A549 (cell line): ENCODE results near the gene CCR9.

Experiments used
- CHD2 ChIP-seq: fragments of 150-350 bp; IDR thresholded peaks from 2 replicates; pipeline ENCODE4 v1.6.1; 2014; ENCODE audit warnings: low read length; ENCODE audit not compliant: partially characterized antibody
- CTCF ChIP-seq: fragments of >200 bp; sonication (Bioruptor Twin); formaldehyde crosslinking; IDR thresholded peaks from 3 replicates; pipeline ENCODE4 v1.5.1; 2016
- EP300 ChIP-seq, 2 experiments: fragments of >200 bp; sonication (Bioruptor Twin); formaldehyde crosslinking; IDR thresholded peaks; 2 replicates in 1 of 2; 3 replicates in 1 of 2; pipeline ENCODE4 v1.6.1; 2016 to 2017
- JUN ChIP-seq, 2 experiments: fragments of >200 bp; sonication (Bioruptor Twin); formaldehyde crosslinking; IDR thresholded peaks; 2 replicates in 1 of 2; 3 replicates in 1 of 2; pipeline ENCODE4 v1.6.1; 2016 to 2017
- KDM5A ChIP-seq: fragments of 200-600 bp; sonication (generic); IDR thresholded peaks from 2 replicates; pipeline ENCODE4 v1.6.1; 2016; ENCODE audit warnings: antibody characterized with exemption, mild to moderate bottlenecking
- NPAS2 ChIP-seq: fragments of 250-450 bp; sonication (Bioruptor Pico); IDR thresholded peaks from 2 replicates; pipeline ENCODE4 v1.8.0; 2022; ENCODE audit warnings: mild to moderate bottlenecking, moderate library complexity, borderline replicate concordance
- POLR2A ChIP-seq: IDR thresholded peaks from 2 replicates; pipeline ENCODE4 v1.6.1; 2012; ENCODE audit warnings: mild to moderate bottlenecking, low read length
- POLR2AphosphoS2 ChIP-seq: conservative IDR thresholded peaks from 2 replicates; pipeline ENCODE4 v1.6.1; 2012; ENCODE audit warnings: low read length, improper control_type of control experiment, inconsistent platforms
- RFX5 ChIP-seq: fragments of 450-650 bp; IDR thresholded peaks from 2 replicates; pipeline ENCODE4 v1.7.1; 2014; ENCODE audit warnings: antibody characterized with exemption, mild to moderate bottlenecking, moderate library complexity
- TP53 ChIP-seq: fragments of 250-450 bp; sonication (Bioruptor Pico); IDR thresholded peaks from 2 replicates; pipeline ENCODE4 v1.5.0; 2021; ENCODE audit warnings: mild to moderate bottlenecking, moderate library complexity
- TF ChIP-seq, protein P1 (sequence below): fragments of 450-650 bp; IDR thresholded peaks from 2 replicates; pipeline ENCODE4 v1.6.1; 2014; ENCODE audit warnings: antibody characterized with exemption
- TF ChIP-seq, protein P2 (sequence below): fragments of 250-450 bp; sonication (Bioruptor Pico); IDR thresholded peaks from 2 replicates; pipeline ENCODE4 v1.5.0; 2021; ENCODE audit warnings: mild to moderate bottlenecking, moderate library complexity, borderline replicate concordance
- TF ChIP-seq, protein P3 (sequence below): fragments of 200-600 bp; sonication (generic); IDR thresholded peaks from 2 replicates; pipeline ENCODE4 v1.6.1; 2016; ENCODE audit warnings: antibody characterized with exemption, mild to moderate bottlenecking, moderate library complexity

GRCh38 chr3:45946307-45946706 is 60.0 kb downstream of the CCR9 start:
- TF ChIP-seq CTCF (no peak), CHD2 (no peak), POLR2AphosphoS2 (no peak), JUN (IDR thresholded peaks at IDR 0.05) (no peak), EP300 (IDR thresholded peaks at IDR 0.05) (no peak), NPAS2 (CRISPR knock-in tag) (no peak), RFX5 (no peak), POLR2A (no peak), TP53 (no peak), KDM5A (no peak)
- TF ChIP-seq, protein P1, sequence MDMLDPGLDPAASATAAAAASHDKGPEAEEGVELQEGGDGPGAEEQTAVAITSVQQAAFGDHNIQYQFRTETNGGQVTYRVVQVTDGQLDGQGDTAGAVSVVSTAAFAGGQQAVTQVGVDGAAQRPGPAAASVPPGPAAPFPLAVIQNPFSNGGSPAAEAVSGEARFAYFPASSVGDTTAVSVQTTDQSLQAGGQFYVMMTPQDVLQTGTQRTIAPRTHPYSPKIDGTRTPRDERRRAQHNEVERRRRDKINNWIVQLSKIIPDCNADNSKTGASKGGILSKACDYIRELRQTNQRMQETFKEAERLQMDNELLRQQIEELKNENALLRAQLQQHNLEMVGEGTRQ = no peak
- TF ChIP-seq, protein P2, sequence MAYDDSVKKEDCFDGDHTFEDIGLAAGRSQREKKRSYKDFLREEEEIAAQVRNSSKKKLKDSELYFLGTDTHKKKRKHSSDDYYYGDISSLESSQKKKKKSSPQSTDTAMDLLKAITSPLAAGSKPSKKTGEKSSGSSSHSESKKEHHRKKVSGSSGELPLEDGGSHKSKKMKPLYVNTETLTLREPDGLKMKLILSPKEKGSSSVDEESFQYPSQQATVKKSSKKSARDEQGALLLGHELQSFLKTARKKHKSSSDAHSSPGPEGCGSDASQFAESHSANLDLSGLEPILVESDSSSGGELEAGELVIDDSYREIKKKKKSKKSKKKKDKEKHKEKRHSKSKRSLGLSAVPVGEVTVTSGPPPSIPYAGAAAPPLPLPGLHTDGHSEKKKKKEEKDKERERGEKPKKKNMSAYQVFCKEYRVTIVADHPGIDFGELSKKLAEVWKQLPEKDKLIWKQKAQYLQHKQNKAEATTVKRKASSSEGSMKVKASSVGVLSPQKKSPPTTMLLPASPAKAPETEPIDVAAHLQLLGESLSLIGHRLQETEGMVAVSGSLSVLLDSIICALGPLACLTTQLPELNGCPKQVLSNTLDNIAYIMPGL (CRISPR knock-in tag) = no peak
- TF ChIP-seq, protein P3, sequence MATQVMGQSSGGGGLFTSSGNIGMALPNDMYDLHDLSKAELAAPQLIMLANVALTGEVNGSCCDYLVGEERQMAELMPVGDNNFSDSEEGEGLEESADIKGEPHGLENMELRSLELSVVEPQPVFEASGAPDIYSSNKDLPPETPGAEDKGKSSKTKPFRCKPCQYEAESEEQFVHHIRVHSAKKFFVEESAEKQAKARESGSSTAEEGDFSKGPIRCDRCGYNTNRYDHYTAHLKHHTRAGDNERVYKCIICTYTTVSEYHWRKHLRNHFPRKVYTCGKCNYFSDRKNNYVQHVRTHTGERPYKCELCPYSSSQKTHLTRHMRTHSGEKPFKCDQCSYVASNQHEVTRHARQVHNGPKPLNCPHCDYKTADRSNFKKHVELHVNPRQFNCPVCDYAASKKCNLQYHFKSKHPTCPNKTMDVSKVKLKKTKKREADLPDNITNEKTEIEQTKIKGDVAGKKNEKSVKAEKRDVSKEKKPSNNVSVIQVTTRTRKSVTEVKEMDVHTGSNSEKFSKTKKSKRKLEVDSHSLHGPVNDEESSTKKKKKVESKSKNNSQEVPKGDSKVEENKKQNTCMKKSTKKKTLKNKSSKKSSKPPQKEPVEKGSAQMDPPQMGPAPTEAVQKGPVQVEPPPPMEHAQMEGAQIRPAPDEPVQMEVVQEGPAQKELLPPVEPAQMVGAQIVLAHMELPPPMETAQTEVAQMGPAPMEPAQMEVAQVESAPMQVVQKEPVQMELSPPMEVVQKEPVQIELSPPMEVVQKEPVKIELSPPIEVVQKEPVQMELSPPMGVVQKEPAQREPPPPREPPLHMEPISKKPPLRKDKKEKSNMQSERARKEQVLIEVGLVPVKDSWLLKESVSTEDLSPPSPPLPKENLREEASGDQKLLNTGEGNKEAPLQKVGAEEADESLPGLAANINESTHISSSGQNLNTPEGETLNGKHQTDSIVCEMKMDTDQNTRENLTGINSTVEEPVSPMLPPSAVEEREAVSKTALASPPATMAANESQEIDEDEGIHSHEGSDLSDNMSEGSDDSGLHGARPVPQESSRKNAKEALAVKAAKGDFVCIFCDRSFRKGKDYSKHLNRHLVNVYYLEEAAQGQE = no peak
